HG02938 (cell line): ENCODE measurements around the gene HDAC4.

Experiments
- ATAC-seq: cut with Tn5 transposase; IDR thresholded peaks from one replicate; pipeline ENCODE4 v1.9.1; 2021; ENCODE audit warnings: mild to moderate bottlenecking, moderate library complexity; ENCODE audit not compliant: unreplicated experiment

The HDAC4 gene

GRCh38 chr2:239026711-239027361, 374.0 kb downstream of the HDAC4 start:
- ATAC-seq, result no peak

- ATAC-seq, result no peak
Measured at GRCh38 chr2:239025951-239026461, 374.8 kb downstream of the HDAC4 start.

GRCh38 chr2:239025096-239025801, 375.6 kb downstream of the HDAC4 start:
- ATAC-seq, result no peak

- ATAC-seq, result no peak
Measured at GRCh38 chr2:239024226-239024625, 376.6 kb downstream of the HDAC4 start.

- no peak for ATAC-seq
Measured at GRCh38 chr2:239022437-239023260, 378.2 kb downstream of the HDAC4 start.

- ATAC-seq, result no peak
Measured at GRCh38 chr2:239021651-239022436, 379.0 kb downstream of the HDAC4 start.

- ATAC-seq, result no peak
Measured at GRCh38 chr2:239021224-239021623, 379.6 kb downstream of the HDAC4 start.

GRCh38 chr2:239020541-239021041, 380.2 kb downstream of the HDAC4 start:
- no peak for ATAC-seq

- ATAC-seq, result no peak
Measured at GRCh38 chr2:239019183-239019581, 381.6 kb downstream of the HDAC4 start.

- ATAC-seq, result no peak
Measured at GRCh38 chr2:239018271-239019182, 382.3 kb downstream of the HDAC4 start.

GRCh38 chr2:239017491-239018098, 383.2 kb downstream of the HDAC4 start:
- ATAC-seq, result no peak

- no peak for ATAC-seq
Measured at GRCh38 chr2:239015901-239016675, 384.7 kb downstream of the HDAC4 start.

- no peak for ATAC-seq
Measured at GRCh38 chr2:239015218-239015900, 385.5 kb downstream of the HDAC4 start.

- no peak for ATAC-seq
Measured at GRCh38 chr2:239014458-239015217, 386.2 kb downstream of the HDAC4 start.

- no peak for ATAC-seq
Measured at GRCh38 chr2:239013678-239013976, 387.2 kb downstream of the HDAC4 start.

- ATAC-seq, result no peak
Measured at GRCh38 chr2:239012936-239013677, 387.7 kb downstream of the HDAC4 start.

- ATAC-seq, result no peak
Measured at GRCh38 chr2:239012228-239012627, 388.6 kb downstream of the HDAC4 start.
